Activated naive CD8-positive, alpha-beta T cell (primary cell): Measurements from ENCODE around the gene GLI3.

Experiments used
- H3K27ac Mint-ChIP-seq: one replicate; pipeline ENCODE4 v1.8.0; 2021; ENCODE audit warnings: mixed read lengths
- H3K27me3 Mint-ChIP-seq: one replicate; pipeline ENCODE4 v1.8.0; 2021; ENCODE audit warnings: mixed read lengths
- H3K36me3 Mint-ChIP-seq: one replicate; pipeline ENCODE4 v1.8.0; 2021; ENCODE audit warnings: mixed read lengths
- H3K4me1 Mint-ChIP-seq: one replicate; pipeline ENCODE4 v1.8.0; 2021; ENCODE audit warnings: low read depth, mixed read lengths
- H3K4me3 Mint-ChIP-seq: one replicate; pipeline ENCODE4 v1.8.0; 2021; ENCODE audit warnings: mild to moderate bottlenecking, mixed read lengths
- H3K9me3 Mint-ChIP-seq: one replicate; pipeline ENCODE4 v1.8.0; 2021; ENCODE audit warnings: low read depth, mixed read lengths

GLI3 gene

GRCh38 chr7:42236976-42237810 lies at the start of gene GLI3:
GLI3 (minus strand) TSS chr7:42237209; CDS start chr7:42223253, 13,956 bp downstream.
- H3K36me3 Mint-ChIP-seq: no peaks in the 10 kb centered on the region
- peaks cover 43% of the 10 kb centered on the region for H3K27me3 Mint-ChIP-seq
- H3K9me3 Mint-ChIP-seq: no peaks in the 10 kb centered on the region
- peaks cover 13% of the 10 kb centered on the region for H3K4me1 Mint-ChIP-seq
- peak within 1 kb of the TSS; percentile 81 for H3K4me3 Mint-ChIP-seq
- H3K27ac Mint-ChIP-seq: no peak within 1 kb of the TSS

GRCh38 chr7:42285383-42285824 lies 48.4 kb upstream of the GLI3 start:
- Mint-ChIP-seq H3K27ac (no peak overlapping the region), H3K9me3 (no peaks in the 10 kb centered on the region), H3K27me3 (no peaks in the 10 kb centered on the region), H3K4me1 (no peaks in the 10 kb centered on the region), H3K4me3 (no peak overlapping the region), H3K36me3 (no peaks in the 10 kb centered on the region)

DNA sequence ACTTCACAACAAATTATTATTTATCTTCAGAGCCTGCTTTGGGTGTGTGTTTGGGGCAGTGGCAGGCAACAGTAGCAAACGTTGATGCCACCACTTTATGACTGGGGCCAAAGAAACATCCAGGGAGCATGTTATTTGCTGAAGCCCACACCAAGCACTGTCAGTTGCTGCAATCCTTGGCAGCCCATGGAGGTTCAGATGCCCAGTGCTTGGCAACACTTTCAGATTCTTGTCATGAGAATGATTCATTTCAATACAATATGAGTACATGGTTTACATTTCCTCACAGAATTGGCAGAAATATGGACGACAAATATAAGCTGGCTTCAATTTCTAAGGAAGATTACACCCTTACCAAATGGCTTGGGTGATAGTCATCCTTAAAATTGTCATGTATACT lies 46.5 kb upstream of the GLI3 start:
- Mint-ChIP-seq H3K4me3 (no peak overlapping the region), H3K4me1 (no peaks in the 10 kb centered on the region), H3K27ac (no peak overlapping the region), H3K9me3 (no peaks in the 10 kb centered on the region), H3K27me3 (no peaks in the 10 kb centered on the region), H3K36me3 (no peaks in the 10 kb centered on the region)

DNA sequence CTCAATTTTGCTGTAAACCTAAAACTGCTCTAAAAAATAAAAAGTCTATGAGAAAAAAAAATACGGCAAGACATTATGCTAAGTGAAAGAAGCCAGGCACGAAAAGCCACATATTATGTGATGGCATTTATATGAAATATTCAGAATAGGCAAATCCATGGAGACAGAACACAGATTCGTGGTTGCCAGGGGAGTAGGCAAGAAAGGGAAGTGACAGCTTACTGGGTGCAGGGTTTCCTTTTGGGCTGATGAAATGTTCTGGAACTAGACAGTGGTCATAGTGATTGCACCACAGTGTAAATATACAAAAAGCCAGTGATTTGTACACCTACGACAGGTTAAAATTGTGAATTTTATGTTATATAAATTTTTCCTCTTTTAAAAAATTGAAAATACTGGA lies 41.3 kb upstream of the GLI3 start:
- no peak overlapping the region for H3K27ac Mint-ChIP-seq
- H3K27me3 Mint-ChIP-seq: no peaks in the 10 kb centered on the region
- H3K4me3 Mint-ChIP-seq: no peak overlapping the region
- no peaks in the 10 kb centered on the region for H3K4me1 Mint-ChIP-seq
- H3K9me3 Mint-ChIP-seq: no peaks in the 10 kb centered on the region
- no peaks in the 10 kb centered on the region for H3K36me3 Mint-ChIP-seq

GRCh38 chr7:42274053-42274452 lies 37.0 kb upstream of the GLI3 start:
- Mint-ChIP-seq H3K4me1 (peaks cover 2% of the 10 kb centered on the region), H3K9me3 (no peaks in the 10 kb centered on the region), H3K4me3 (no peak overlapping the region), H3K27me3 (no peaks in the 10 kb centered on the region), H3K36me3 (no peaks in the 10 kb centered on the region), H3K27ac (no peak overlapping the region)

GRCh38 chr7:42272793-42273665 lies 36.0 kb upstream of the GLI3 start:
- Mint-ChIP-seq H3K9me3 (no peaks in the 10 kb centered on the region), H3K27me3 (peaks cover 2% of the 10 kb centered on the region), H3K4me1 (peaks cover 3% of the 10 kb centered on the region), H3K36me3 (no peaks in the 10 kb centered on the region), H3K27ac (no peak overlapping the region), H3K4me3 (no peak overlapping the region)

GRCh38 chr7:42269161-42269560 lies 32.2 kb upstream of the GLI3 start:
- Mint-ChIP-seq H3K4me3 (no peak overlapping the region), H3K36me3 (no peaks in the 10 kb centered on the region), H3K27me3 (peaks cover 2% of the 10 kb centered on the region), H3K27ac (no peak overlapping the region), H3K4me1 (peaks cover 3% of the 10 kb centered on the region), H3K9me3 (no peaks in the 10 kb centered on the region)

DNA sequence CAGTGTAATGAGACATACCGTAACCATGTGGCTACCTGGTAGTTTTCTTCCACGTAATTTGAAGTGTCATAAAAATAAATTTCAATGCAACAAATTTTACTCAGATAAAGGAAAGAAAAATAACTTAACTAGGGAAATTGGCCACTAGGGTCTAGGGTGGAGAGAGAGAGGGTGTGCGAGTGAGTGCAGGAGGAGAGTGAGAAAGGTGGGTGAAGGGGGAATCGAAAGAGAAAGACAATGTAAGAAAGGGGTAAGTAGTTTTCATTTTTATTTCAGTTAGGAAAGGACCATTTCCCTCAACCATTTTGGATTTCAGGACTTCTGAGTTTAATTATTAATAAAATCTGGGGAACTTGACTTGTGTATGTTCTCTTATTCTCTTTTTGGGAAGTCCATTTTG lies 27.7 kb upstream of the GLI3 start:
- Mint-ChIP-seq H3K9me3 (no peaks in the 10 kb centered on the region), H3K4me1 (peaks cover 3% of the 10 kb centered on the region), H3K36me3 (no peaks in the 10 kb centered on the region), H3K27me3 (peaks cover 5% of the 10 kb centered on the region), H3K27ac (no peak overlapping the region), H3K4me3 (no peak overlapping the region)

GRCh38 chr7:42263971-42264370 lies 27.0 kb upstream of the GLI3 start:
- Mint-ChIP-seq H3K36me3 (no peaks in the 10 kb centered on the region), H3K9me3 (no peaks in the 10 kb centered on the region), H3K4me1 (peaks cover under 1% of the 10 kb centered on the region), H3K27me3 (peaks cover 5% of the 10 kb centered on the region), H3K4me3 (no peak overlapping the region), H3K27ac (no peak overlapping the region)

GRCh38 chr7:42262964-42263363 lies 26.0 kb upstream of the GLI3 start:
- H3K27me3 Mint-ChIP-seq: peaks cover 3% of the 10 kb centered on the region
- no peak overlapping the region for H3K4me3 Mint-ChIP-seq
- no peaks in the 10 kb centered on the region for H3K4me1 Mint-ChIP-seq
- H3K9me3 Mint-ChIP-seq: no peaks in the 10 kb centered on the region
- no peaks in the 10 kb centered on the region for H3K36me3 Mint-ChIP-seq
- H3K27ac Mint-ChIP-seq: no peak overlapping the region

DNA sequence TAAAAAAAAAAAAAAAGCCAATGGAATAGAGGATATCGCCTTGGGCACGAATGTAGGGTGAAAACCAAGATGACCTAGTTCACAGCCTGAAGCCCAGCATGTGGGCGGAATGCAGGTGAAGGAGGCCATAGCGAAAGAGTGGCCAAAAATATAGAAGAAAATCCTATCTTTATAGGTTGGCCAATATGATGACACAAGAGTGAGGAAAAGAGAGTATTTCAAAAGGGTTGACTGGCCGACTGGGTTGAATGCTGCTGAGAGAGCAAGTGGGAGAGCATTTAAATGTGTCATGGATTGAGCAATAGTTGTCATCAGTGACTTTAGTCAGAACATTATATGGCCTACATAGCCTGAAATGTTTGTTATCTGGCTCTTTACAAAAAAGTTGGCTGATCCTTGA lies 17.2 kb upstream of the GLI3 start:
- no peaks in the 10 kb centered on the region for H3K9me3 Mint-ChIP-seq
- H3K36me3 Mint-ChIP-seq: no peaks in the 10 kb centered on the region
- no peak overlapping the region for H3K4me3 Mint-ChIP-seq
- no peak overlapping the region for H3K27ac Mint-ChIP-seq
- H3K4me1 Mint-ChIP-seq: no peaks in the 10 kb centered on the region
- no peaks in the 10 kb centered on the region for H3K27me3 Mint-ChIP-seq

- Mint-ChIP-seq H3K36me3 (no peaks in the 10 kb centered on the region), H3K27ac (no peak overlapping the region), H3K27me3 (no peaks in the 10 kb centered on the region), H3K9me3 (no peaks in the 10 kb centered on the region), H3K4me3 (no peak overlapping the region), H3K4me1 (no peaks in the 10 kb centered on the region)
These were observed 16.3 kb upstream of the GLI3 start for GRCh38 chr7:42253316-42253715.

DNA sequence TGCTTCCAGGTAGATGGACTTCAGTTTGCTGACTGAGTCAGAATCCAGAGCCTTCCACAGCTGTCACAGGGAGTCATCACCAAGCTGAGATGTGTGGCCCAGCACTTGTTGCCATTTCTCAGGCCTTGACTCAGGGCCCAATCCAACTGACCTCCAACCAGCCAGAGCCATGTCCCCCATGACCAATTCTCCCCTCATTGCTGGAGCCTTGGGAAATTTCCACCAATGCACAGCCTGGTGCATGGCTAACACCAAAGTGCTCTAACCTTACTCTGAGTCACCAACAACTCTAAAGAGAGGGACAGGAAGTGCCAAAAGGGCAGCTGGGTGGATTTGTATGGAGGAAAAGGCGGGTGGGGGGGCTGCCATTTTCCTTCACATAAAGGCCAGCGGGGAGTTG lies 13.4 kb upstream of the GLI3 start:
- no peak overlapping the region for H3K27ac Mint-ChIP-seq
- no peaks in the 10 kb centered on the region for H3K27me3 Mint-ChIP-seq

DNA sequence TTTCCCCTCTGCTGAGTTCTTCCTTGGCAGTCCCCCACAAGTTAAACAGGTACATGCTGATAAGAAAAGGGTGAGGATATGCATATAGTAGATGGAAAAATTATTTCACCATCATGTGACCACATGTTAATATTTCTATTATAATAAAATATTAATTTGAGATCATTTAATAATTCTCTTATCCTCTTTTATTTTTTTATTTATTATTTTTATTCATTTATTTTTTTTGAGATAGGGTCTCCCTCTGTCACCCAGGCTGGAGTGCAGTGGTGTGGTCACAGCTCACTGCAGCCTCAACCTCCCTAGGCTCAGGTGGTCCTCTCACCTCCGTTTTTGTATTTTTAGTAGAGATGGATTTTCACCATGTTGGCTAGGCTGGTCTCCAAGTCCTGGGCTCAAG lies 11.6 kb upstream of the GLI3 start:
- no peaks in the 10 kb centered on the region for H3K4me1 Mint-ChIP-seq
- no peak overlapping the region for H3K27ac Mint-ChIP-seq
- H3K9me3 Mint-ChIP-seq: no peaks in the 10 kb centered on the region
- no peaks in the 10 kb centered on the region for H3K36me3 Mint-ChIP-seq
- no peak overlapping the region for H3K4me3 Mint-ChIP-seq
- H3K27me3 Mint-ChIP-seq: no peaks in the 10 kb centered on the region

More for the DNA sequence above, 13.4 kb upstream of the GLI3 start:
- Mint-ChIP-seq H3K4me1 (no peaks in the 10 kb centered on the region), H3K4me3 (no peak overlapping the region), H3K36me3 (no peaks in the 10 kb centered on the region), H3K9me3 (no peaks in the 10 kb centered on the region)

GRCh38 chr7:42247301-42247700 lies 10.3 kb upstream of the GLI3 start:
- Mint-ChIP-seq H3K4me1 (no peaks in the 10 kb centered on the region), H3K36me3 (no peaks in the 10 kb centered on the region), H3K27ac (no peak overlapping the region), H3K4me3 (no peak overlapping the region), H3K27me3 (peaks cover 2% of the 10 kb centered on the region), H3K9me3 (no peaks in the 10 kb centered on the region)
